SK-N-MC (cell line): ENCODE data around the gene ITPKB.

Experiments used
- EZH2 ChIP-seq: fragments of 200-600 bp; sonication (generic); IDR thresholded peaks from one replicate; pipeline ENCODE4 v1.6.1; 2017; ENCODE audit warnings: antibody characterized with exemption
- FOXP2 ChIP-seq: optimal IDR thresholded peaks from 2 replicates; pipeline ENCODE3; 2011; ENCODE audit warnings: mild to moderate bottlenecking, moderate library complexity; ENCODE audit not compliant: insufficient read depth; ENCODE audit errors: extremely low read length, control extremely low read depth
- POLR2AphosphoS5 ChIP-seq: IDR thresholded peaks from 2 replicates; pipeline ENCODE4 v1.6.1; 2012; ENCODE audit warnings: mild to moderate bottlenecking, low read depth, low read length, borderline replicate concordance

DNA sequence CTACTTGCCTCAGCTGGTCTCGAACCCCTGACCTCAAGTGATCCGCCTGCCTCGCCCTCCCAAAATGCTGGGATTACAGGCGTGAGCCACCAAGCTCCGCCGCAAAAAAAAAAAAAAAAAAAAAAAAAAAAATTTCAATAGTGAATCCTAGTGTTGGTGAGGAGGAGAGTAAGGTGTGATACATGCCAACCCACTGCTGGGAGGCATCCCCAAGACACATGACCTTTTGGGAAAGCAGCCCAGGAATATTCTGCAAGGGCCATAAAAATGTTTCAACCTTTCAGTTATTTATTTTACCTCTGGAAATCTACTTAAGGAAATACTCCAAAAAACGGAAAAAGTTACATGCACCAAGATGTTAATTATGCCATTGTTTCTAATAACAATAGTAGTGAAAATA lies 69.0 kb downstream of the ITPKB start:
- TF ChIP-seq EZH2 (no peak), POLR2AphosphoS5 (no peak), FOXP2 (no peak)
